GM21526 (cell line): ENCODE results near the gene DCXR.
A peak's percentile ranks its signal among the peaks of the same experiment; 100 is the strongest.

Experiments used
- ATAC-seq: cut with Tn5 transposase; IDR thresholded peaks from one replicate; pipeline ENCODE4 v1.9.1; 2021; ENCODE audit warnings: moderate library complexity; ENCODE audit not compliant: unreplicated experiment, low FRiP score

DCXR gene

DNA sequence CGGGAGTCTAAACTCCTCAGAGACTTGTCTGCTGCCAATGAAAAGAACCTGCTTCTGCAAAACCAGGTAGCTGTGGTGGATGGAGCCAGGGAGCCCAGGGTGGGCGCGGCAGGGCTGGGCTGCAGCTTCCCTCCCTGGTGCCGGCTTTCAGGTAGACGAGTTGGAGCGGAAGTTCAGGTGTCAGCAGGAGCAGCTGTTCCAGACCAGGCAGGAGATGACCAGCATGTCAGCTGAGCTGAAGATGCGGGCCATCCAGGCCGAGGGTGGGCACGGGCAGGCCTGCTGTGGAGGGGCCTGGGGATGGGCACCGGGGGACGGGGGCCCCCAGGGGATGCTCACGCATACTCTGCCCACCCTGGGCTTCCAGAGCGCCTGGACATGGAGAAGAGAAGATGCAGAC is 9.3 kb downstream of the DCXR start:
- ATAC-seq = no peak

DNA sequence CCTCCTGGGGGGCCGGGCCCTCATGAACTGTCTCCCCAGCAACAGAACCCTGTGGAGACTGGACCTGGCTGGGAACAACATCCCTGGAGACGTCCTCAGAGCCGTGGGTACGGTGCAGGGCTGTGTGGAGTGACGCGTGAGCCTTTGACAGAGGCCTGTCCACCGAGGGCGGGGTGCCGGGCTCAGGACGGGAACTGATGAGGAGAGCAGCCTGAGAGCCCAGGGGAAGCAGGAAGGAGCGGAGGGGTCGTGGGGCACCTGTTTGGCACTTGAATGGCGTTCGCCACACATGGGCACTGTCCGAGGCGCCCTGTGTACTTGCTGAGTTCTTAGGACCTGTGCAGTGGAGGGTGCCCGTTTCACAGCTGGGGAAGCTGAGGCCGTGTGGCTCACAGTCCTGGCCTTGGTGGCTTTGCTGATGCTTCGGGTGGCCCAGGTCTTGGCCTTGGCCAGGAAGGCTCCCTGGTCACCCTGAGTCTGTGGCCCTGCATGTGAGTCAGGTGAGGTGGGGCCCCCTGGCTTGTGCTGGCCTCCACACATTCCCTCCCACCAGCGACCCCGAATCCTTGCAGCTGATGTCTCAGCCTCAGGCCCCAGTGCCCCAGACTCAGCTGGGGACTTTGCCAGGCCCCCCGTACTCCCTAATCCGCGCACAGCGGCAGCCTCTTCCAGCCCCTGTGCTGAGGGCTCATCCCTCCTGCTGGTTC is 11.9 kb downstream of the DCXR start:
- ATAC-seq = no peak

DNA sequence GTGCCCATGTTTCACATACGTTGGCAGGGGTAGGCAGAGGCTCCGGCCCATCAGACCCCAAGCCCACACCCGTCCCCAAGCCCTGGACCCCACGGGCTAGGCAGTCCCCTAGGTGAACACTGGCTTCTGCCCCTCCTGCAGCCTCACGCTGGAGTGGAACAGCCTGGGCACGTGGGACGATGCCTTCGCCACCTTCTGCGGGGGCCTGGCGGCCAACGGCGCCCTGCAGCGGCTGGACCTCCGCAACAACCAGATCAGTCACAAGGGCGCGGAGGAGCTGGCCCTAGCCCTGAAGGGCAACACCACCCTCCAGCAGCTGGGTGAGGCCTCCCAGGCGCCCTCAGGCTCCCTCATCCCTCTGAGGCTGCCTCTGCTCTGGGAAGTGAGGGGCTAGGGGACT is 12.6 kb downstream of the DCXR start:
- no peak for ATAC-seq

DNA sequence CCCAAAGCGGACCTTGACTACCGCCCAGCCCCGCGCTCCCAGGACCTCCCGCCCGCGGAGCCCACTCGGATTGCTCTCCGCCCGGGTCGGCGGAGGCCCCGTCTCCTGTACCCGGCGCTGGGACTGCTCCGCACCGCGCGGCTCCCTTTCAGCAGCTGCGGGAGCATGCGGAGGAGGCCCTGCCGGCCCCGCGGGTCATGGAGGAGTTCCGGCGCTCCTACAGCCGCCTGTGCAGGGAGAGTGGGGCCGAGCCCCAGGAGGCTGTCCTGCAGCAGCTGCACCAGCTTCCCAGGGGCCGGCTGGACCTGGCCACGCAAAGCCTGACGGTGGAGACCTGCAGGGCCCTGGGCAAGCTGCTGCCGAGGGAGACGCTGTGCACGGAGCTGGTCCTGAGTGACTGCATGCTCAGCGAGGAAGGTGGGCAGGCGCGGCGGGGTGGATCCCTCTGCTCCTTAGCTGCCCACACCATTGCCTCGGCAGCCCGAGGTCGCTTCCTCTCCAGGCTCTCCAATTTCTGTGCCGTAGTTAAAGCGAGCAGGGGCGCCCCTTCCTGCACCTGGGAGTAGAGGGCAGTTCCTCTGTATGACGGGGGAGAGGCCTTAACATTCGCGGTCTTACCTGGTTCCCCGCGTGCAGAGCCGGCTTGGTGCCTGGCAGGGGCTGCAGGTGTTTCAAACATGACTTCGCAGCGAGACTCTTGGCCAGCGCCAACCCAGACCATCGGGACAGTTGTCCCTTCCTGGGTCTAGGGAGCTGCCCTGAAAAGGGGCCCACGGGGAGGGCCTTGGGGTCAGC is 13.9 kb downstream of the DCXR start:
- ATAC-seq = no peak

DNA sequence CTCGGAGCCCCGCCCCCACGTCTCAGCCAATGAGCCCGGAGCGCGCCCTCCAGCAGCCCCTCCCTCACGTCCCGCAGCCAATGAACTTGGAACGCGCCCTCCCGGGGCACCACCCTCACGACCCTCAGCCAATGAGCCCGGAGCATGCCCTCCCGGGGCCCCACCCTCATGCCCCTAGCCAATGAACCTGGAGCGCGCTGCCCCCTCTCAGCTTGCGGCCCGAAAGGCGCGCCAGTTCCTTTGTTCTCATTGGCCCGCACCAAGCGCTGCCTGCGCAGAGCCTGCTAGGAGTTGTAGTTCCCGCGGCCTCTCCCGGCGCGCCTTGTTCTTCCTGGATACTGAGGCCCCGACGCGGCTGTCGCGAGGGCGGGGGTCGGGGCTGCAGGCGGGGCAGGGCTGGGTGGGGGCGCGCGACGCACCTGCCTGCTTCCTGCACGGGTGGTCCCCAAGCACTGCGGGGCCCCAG is 14.5 kb downstream of the DCXR start, which contains the start of gene LRRC45:
LRRC45 (plus strand) TSS at position 325 of the 466 bp plus-strand sequence. CDS start 339 bp downstream, outside the sequence.
- ATAC-seq = peak; percentile 75

DNA sequence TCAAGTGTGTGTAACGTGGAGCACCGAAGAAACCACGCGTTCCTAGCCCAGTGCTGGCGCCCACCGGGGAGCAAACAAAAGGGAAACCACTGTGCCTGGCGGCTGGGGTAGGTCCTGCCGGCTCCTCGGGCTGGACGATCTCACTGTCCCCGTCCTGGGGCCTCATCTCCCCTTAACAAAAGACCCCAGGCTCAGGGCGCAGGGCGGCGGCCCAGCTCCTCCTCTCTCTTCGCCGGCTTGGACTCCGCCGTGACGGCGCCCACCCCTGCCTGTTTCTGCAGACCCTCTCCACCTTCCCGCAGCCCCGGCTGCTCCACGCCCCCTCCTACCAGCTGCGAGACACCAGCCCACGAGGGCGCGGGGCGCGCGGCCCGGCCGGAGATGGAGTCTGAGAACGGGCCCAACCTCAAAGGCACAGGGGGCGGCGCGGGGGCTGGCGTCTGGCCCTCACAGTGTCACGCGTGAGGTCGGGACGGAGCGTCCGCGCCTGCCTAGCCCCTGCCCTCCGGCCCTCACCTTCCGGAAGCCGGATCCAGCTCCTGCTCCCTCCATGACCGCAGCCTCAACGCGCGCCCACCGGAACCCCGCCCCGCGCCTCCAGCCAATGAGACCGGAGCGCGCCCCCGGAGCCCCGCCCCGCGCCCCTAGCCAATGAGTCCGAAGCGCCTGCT is 15.1 kb downstream of the DCXR start, which contains the start of gene CENPX:
CENPX (minus strand) TSS at position 569 of the 671 bp plus-strand sequence; CDS start at position 552, 17 bp downstream.
- peak; percentile 9 for ATAC-seq

DNA sequence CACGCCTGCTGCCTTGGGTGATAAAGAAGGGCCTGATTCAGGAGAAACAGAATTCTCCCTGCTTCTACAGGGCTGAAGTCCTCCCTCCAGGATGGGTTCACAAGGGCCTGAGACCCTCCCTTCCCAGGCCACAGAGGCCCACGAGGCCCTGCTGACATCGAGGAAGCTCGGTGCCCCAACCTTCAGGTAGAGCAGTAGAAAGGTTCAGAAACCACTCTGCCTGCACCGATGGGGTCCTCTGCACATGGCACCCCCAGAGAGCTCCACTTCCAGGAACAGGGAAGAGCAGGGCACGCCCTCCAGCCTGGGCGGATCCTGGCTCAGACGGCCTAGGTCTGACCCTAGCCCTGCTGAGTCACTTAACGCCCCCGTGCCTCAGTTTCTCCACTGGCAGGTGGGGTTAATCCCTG is 15.6 kb downstream of the DCXR start:
- no peak for ATAC-seq

DNA sequence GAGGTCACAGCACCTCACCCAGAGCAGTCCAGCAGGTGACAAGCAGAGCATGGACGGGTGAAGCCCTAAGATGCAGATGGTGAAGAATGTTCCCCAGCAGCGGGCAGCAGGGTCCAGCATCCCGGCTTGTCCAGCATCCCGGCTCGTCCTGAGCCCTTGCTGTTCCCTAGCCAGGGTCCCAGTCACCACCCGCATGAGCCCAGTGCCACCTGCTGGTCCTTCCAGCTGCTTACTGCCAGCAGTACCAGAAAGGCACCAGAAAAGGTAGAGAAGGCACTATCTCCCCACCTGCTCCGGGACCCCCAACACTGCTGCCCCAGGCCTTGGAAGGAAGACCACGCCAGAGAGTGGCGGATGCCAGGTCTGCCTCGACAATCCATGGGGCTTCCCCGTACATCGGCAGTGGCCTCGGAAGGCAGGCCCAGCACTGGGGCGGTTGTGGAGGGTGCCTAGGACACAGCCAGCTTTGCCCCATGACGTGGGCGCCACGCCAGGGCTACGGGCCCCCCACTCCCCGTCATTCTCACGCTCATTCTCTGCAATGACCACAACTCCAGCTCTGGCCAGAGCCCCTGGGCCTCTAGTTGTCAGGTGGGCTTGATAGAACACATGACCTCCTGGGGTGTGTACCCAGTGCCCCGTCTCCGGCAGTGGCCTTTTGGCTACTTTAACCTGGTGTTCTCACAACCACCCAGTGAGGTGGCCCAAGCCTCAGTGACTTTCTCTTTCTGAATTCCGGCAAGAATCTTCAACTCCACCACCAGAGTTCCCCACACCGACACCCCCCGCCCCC is 16.2 kb downstream of the DCXR start:
- ATAC-seq = no peak

DNA sequence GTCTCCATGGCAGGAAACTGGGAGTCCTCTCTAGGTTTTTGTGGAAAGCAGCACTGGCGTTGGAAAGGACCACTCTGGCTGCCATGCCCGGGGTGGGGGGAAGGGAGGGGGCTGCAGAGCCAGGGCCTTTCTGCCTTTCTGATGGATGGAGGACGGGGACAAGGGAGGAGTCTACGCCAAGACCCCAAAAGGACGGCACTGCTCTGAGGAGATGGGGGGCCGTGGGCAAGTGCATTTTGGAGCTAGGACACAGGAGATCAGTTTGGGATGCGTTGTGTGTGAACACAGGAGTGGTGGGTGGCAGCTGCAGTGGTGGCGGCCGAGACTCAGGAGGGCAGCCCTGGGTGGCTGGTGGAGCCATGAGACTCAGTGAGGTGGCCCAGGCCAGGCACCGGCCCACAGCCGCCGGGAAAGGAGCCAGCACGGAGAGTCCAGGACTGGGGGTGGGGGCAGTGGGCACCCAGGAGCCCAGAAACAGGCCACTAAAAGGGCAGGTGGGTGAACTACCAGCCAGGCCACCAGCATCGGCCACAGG is 16.9 kb downstream of the DCXR start:
- no peak for ATAC-seq

DNA sequence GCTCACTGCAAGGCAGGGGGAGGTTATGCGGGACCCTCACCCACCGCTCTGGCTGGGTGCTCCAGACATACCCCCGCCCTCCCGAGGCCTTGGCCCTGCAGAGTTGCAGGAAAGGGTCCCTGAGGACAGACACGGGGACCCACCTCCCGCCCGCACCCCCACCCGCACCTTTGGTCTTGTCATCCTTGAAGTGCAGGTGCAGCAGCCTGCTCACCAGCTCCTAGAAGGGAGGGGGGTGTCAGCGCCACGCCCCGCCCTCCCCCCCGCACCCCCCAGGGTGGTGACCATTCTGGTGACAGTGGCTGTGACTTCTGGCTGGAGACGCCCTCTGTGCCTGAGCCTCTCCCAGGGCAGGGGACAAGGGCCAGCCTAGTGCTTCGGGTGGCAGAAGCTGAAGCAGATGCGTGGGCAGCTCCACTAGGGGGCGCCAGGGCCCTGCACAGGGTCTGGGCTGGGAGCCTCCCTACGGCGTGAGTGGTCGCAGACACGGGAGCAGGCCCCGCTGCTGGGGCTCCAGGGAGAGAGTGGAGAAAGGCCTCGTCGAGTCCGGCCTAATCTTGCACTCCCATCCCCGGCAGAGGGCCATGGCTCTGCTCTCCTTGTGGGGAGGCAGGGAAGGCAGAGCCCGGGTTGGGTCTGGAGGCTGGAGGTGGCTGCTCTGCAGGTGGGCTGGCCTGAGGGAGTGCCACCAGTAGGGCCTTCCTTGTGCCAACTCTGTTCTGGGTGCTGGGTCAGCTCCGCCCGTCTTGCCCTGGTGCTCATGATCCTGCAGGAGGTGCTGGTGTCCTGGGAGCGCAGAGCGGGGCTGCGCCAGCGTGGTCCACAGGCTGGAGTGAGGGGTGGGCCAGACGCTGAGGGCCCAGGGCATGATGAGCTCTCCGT is 17.6 kb downstream of the DCXR start:
- no peak for ATAC-seq

DNA sequence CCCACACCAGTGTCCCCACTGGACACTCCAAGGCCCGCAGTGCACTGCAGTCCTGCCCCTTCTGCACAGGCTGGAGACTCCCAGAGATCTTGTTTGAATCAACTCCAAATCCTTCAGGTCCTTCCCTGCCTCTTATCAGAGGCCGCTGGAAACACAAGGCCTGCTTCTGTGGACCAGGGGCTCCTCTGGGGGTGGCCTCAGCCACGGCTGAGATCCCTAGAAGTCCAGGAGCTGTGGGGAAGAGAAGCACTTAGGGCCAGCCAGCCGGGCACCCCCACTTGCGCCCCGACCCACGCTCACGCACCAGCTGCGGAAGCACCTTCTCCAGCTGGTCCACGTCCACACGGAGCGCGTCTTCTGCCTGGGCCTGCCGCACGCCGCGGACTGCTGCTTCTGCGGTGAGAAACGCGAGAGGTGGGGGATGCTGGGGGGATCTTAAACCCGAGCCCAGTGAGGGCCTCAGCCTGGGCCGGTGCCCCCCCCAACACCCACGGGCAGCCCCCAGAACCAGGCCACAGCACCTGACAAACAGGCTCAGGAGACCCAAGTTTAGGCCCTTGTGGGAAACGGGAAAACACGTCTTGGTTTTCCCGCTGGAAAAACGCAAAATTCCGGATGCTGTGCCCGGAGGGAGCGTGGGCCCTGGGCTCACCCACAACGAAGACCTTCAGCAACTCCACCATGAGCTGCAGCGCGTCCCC is 18.4 kb downstream of the DCXR start:
- ATAC-seq = no peak

DNA sequence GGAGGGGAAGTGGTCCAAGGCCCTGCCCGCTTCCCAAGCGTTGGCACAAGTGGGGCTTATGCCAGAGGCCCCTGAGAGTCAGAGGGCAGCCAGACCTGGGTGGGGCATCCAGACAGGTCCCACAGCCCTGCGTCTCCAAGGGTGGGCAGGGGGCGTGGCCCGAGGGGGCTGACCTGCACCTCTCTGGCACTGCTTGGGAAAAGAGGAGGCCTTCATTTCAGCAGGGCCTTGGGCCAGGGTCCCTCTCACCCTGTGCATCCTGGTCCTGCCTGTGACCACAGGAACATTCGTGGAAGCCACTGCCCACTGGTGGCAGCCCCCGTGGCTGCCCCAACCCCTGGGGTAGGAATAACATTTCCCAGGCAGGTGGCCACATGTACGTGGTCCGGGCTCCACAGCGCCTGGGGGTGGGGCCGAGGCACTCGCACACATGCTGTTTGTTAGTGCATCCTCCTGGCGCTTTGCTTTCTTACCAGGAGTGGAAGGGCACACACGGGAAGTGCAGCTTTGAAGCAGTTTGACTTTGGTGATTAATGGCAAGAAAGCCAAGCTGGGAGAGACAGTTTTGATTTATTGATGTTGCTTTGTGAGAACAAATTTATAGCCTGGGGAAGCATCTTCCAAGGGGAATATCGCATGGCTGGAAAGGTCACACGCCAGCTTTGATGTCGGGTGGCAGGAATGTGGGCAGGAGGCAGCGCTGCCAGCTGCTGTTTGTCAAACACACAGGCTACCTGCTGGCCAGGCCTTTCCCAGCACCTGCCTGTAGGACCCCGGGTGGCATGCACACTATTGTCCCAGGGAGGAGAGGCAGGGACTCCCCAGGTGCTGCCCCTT is 19.1 kb downstream of the DCXR start:
- no peak for ATAC-seq

DNA sequence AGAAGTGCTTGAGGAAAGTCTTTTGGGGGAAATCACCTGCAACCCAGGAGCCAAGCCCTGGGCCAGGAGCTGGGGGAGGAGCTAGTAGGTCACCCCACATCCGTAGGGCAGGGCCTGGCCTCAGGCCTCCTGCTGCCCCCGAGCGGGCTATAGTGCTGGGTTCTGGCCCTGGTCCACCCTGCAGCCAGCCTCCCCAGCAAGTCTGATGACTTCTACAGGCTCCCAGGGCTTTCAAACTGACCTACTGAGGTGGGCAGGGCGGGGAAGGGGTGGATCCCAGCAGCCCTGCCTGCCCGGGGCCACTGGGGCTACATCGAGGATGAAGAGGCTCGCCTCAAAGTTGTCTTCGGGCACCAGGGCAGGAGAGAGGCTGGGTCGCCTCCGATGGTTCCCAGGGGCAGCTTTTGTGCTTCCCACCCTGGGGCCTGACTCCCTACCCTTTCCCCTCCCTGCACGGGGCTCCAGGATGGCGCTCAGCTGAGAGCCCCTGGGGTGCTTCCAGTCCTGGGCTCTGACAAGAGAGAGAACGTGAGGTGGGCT is 19.8 kb downstream of the DCXR start:
- no peak for ATAC-seq

DNA sequence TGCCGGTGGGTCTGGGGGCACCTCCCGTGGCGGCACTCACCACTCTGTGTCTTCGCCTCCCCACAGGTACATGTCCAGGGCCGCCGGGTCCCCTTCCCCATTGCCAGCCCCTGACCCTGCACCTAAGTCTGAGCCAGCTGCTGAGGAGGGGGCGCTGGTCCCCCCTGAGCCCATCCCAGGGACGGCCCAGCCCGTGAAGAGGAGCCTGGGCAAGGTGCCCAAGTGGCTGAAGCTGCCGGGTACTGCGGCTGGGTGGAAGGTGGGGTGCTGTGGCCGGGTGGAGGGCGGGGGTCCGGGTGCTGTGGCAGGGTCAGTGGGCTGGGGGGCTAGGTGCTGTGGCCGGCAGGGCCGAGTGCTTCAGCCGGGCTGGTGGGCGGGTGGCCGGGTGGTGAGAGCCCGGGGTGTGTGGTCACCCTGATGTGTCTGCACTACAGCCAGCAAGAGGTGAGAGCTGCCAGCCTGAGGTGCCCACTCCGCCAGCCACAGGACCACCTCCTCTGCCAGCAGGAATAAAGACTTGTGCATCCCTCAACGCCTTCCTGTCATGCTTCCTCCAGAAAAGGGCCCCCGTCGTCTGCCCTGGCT is 20.5 kb downstream of the DCXR start:
- no peak for ATAC-seq

DNA sequence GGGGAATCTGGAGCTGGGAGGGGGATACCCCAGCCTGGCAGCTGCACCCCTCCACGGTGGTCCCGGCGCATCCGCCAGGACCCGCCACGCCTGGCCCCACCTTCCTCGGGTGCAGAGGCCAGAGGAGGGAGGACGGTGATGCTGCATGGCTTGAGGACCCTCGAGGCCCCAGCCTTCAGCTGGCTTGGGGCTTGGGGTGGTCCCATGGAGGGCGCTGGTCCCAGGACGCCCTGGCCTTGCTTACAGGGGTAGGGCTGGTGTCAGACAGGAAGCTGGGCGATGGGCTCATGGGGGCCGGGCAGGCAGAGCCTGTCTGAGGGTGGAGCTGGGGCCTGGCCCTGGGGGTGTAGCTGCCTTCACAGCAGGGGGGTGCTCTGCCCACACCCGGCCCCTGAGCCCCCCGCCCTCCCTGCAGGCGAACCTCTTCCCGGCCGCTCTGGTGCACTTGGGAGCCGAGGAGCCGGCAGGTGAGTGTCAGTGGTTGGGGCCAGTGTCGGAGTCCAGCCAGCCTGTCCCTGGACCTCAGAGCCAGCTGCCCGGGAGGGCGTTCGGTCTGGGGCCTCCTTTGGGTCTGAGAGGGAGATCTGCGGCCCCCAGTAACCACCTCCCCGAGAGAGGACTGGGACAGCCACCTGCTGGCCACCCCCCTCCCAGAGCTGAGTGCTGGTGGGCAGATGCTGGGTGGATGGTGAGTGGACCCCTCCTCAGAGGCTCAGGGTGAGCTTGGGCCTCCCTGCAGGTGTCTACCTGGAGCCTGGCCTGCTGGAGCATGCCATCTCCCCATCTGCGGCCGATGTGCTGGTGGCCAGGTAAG is 21.2 kb downstream of the DCXR start:
- no peak for ATAC-seq

DNA sequence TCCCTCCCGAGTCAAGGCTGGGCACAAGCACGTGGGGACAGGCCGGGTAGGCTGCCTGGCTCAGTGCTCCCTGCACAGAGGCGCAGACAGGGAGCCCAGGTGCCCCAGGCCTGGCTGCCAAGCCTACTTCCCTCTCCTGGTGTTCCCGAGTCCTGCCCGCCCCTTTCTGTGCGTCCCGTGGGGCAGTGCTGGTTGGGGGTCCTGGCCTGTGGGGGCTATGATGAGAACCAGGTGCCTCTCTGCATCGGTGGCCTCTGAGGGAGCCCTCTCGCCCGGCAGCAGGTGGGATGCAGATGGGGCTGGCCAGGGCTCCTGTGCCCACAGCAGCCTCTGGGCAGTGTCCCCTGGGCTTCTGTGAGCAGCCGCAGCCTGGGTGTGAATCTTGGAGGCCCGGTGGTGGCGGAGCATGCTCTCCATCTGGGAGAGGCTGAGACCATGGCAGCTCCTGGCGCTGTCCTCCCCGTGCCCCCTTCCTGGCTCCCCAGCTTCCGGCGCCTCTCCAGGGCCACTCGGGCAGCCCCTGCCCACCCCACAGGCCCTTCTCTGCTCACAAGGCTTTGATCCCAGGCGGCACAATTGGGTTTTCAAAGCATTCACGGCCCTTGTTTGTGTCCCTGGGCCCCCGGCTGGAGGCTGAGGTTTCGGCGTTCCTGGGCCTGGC is 22.1 kb downstream of the DCXR start:
- no peak for ATAC-seq
